ENCODE results near the gene HMGCL.

DNA sequence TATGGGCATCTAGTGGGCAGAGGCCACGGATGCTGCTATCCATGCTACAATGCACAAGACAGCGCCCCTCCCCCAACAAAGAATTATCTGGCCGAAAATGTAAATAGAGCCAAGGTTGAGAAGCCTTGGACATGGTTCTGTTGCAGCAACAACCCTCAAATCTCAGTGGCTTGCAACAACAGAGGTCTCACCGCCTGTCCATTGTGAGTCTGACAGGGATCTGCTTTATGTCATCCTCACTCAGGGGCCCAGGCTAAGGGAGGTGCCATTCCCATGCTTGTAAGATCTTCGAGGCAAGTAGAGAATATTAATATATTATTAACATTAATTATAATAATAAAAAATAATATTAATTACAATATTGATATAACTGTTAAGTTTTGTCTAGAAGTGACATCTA is 56.5 kb downstream of the HMGCL start:
- TF ChIP-seq CTCF (IDR thresholded peaks at IDR 0.05): no peak
- no peak for TF ChIP-seq POLR2A (IDR thresholded peaks at IDR 0.05)
